Psoas muscle (tissue), 8 donors: ENCODE measurements around the gene RGS5. TPM values are rescaled to one million over a fixed set of nuclear protein-coding genes. Genes with fewer than 3 reads are reported as not detected.

Source experiments
- ATAC-seq, 4 donors: fragments of 200-7000 bp; cut with Tn5 transposase; one replicate each; pipeline ENCODE4 v1.9.1; 2020; ENCODE audit warnings: moderate library complexity in 3 of 4, mild to moderate bottlenecking in 2 of 4
- DNase-seq, 2 donors: peaks; one replicate each; pipeline ENCODE4 v3.0.0-alpha.2; 2020
- H3K27ac ChIP-seq: fragments of 200-600 bp; one replicate; pipeline ENCODE4 v1.8.0; 2022
- H3K27me3 ChIP-seq, 3 donors: fragments of 200-600 bp in 1 of 3; one replicate each; pipeline versions ENCODE4 v1.6.1 to v1.8.0; 2013 to 2022; ENCODE audit warnings: low read length in 2 of 3, mild to moderate bottlenecking in 2 of 3, moderate library complexity in 1 of 3; ENCODE audit not compliant: insufficient read depth in 3 of 3
- H3K36me3 ChIP-seq, 2 donors: fragments of 200-600 bp in 1 of 2; one replicate each; pipeline versions ENCODE4 v1.6.1 to v1.8.0; 2013 to 2022; ENCODE audit warnings: low read depth in 1 of 2, mild to moderate bottlenecking in 1 of 2, moderate library complexity in 1 of 2; ENCODE audit not compliant: insufficient read depth in 1 of 2
- H3K4me1 ChIP-seq: fragments of 200-600 bp; one replicate; pipeline ENCODE4 v1.8.0; 2022
- H3K4me3 ChIP-seq: fragments of 200-600 bp; one replicate; pipeline ENCODE4 v1.8.0; 2022; ENCODE audit warnings: mild to moderate bottlenecking
- H3K9me3 ChIP-seq: fragments of 200-600 bp; one replicate; pipeline ENCODE4 v1.8.0; 2022
- WGBS, 3 donors: extraction: QIAGEN DNeasy Blood & Tissue Kit; methylation state at CpG; one replicate each; pipeline versions ENCODE4 v1.1.6 to v1.1.7; 2013; 5-methylcytosine and 5-hydroxymethylcytosine counted together
- intact Hi-C, 2 donors: fragments of 100-400 bp; cut with DNase I; formaldehyde crosslinking; loops; one replicate each; pipeline versions ENCODE4 v1.11.0 to v1.14.2; 2022
- polyA plus RNA-seq, 3 donors: library from polyadenylated mRNA; stranded (reverse); fragments of 200-250 nt; gene quantifications; one replicate each; pipeline ENCODE4 v1.2.3, GENCODE V29; 2013
- total RNA-seq, 4 donors: library from RNA; stranded (reverse); fragmentation: NEBNext Ultra II Directional in 2 of 4; extraction: Animal tissue kit (Norgen Biotek cat#: 25700) in 2 of 4; gene quantifications; one replicate each; pipeline versions ENCODE4 v1.2.1 to v1.2.4, GENCODE V29; 2021 to 2023
- TF ChIP-seq, protein P1 (sequence below): fragments of 200-600 bp; IDR thresholded peaks from one replicate; pipeline ENCODE4 v1.8.0; 2022; ENCODE audit warnings: antibody characterized with exemption
- donor health status: healthy with polysubstance abuse.
- donor health status: DM: no; HTN: no; CAD: no; lungs with moderate emphysema.
- donor health status: Bipolar disorder and iron deficiency.
- donor health status: healthy.
- donor health status: DM: yes; HTN: yes; CAD: no.
- donor health status: DM: no; HTN: no; CAD: no.
- donor health status: DM: no; HTN: no; CAD: no.
- donor health status: DM: yes; HTN: yes; CAD: no.

The RGS5 gene
- total and polyA plus RNA-seq, 7 donors, result 31.0 to 313 (median 109) TPM

DNA sequence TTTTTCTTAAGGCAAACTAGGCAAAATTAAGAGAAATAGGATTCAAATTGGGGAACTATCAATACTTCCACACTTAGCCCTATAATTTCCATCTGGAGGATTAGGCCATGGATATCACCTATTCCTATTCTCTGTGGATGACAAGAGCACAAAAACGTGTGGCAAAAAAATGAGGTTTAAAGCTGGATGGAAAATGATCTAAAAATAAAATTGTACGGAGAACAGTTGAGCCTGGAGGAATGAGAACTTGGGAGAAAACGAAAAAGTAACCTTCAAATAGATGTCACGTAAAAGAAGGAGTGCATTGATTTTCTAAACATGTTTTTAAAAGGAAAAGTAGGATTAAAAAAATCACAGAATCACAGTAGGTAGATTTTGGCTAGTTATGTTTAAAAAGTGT lies 77.9 kb downstream of the RGS5 start:
- ATAC-seq (no peak), DNase-seq (no peak)
- no peaks in the 10 kb centered on the region for H3K27me3 ChIP-seq
- WGBS, 3 donors, result 52 to 63% (median 57%) methylated on average over 4 of the region's 4 CpGs
- no peaks in the 10 kb centered on the region for H3K36me3 ChIP-seq
- H3K27ac ChIP-seq, result no peak overlapping the region
- H3K4me3 ChIP-seq, result no peak overlapping the region
- TF ChIP-seq, protein P1, sequence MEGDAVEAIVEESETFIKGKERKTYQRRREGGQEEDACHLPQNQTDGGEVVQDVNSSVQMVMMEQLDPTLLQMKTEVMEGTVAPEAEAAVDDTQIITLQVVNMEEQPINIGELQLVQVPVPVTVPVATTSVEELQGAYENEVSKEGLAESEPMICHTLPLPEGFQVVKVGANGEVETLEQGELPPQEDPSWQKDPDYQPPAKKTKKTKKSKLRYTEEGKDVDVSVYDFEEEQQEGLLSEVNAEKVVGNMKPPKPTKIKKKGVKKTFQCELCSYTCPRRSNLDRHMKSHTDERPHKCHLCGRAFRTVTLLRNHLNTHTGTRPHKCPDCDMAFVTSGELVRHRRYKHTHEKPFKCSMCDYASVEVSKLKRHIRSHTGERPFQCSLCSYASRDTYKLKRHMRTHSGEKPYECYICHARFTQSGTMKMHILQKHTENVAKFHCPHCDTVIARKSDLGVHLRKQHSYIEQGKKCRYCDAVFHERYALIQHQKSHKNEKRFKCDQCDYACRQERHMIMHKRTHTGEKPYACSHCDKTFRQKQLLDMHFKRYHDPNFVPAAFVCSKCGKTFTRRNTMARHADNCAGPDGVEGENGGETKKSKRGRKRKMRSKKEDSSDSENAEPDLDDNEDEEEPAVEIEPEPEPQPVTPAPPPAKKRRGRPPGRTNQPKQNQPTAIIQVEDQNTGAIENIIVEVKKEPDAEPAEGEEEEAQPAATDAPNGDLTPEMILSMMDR, result no peak
- intact Hi-C loops, result no loop called here
- no peaks in the 10 kb centered on the region for H3K4me1 ChIP-seq
- H3K9me3 ChIP-seq, result no peaks in the 10 kb centered on the region

DNA sequence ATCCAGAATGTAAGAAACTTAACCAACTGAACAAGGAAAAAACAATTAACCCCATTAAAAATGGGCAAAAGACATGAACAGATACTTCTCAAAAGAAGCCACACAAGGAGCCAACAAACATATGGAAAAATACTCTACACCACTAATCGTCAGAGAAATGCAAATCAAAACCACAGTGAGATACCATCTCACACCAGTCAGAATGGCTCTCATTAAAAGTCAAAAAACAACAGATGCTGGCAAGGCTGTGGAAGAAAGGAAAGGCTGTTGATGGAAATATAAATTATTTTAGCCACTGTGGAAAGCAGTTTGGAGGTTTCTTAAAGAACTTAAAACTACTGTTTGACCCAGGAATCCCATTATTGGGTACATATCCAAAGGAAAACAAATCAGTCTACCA lies 82.3 kb downstream of the RGS5 start:
- Histone ChIP-seq H3K4me1 (no peaks in the 10 kb centered on the region), H3K27ac (no peak overlapping the region), H3K27me3 (no peaks in the 10 kb centered on the region), H3K36me3 (no peaks in the 10 kb centered on the region), H3K9me3 (no peaks in the 10 kb centered on the region), H3K4me3 (no peak overlapping the region)
- intact Hi-C loops, result no loop called here
- 41 to 57% (median 47%) methylated on average over 1 of the region's 1 CpG for WGBS, 3 donors
- no peak for DNase-seq
- TF ChIP-seq, protein P1, result no peak
- ATAC-seq, result no peak

DNA sequence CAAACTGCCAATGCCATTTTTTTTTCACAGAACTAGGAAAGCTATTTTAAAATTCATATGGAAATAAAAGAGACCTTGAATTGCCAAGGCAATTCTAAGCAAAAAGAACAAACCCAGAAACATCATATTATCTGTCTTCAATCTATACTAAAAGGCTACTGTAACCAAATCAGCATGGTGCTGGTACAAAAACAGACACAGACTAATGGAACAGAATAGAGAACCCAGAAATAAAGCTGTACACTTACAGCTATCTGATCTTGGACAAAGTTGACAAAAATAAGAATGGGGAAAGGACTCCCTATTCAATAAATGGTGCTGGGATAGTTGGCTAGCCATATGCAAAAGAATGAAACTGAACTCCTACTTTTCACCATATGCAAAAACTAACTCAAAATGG lies 83.0 kb downstream of the RGS5 start:
- Histone ChIP-seq H3K9me3 (no peaks in the 10 kb centered on the region), H3K27ac (no peak overlapping the region), H3K36me3 (no peaks in the 10 kb centered on the region), H3K4me1 (no peaks in the 10 kb centered on the region), H3K27me3 (no peaks in the 10 kb centered on the region), H3K4me3 (no peak overlapping the region)
- intact Hi-C loops, result no loop called here
- DNase-seq (no peak), ATAC-seq (no peak)
- TF ChIP-seq, protein P1, result no peak

DNA sequence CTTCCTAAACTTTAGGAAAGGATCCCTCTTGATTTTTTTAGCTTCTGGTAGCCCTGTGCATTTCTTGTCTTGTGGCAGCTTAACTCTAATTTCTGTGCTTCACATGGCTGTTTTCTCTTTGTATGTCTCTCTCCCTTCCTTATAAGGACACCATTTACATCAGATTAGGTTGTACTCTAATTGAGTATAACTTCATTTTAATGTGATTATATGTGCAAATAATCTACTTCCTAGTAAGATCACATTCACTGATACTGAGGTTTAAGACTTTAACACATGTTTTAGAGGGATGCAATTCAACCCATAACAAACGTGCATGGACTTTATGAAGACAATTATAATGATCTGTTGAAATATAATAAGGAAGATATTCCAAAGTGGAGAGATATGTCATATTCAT lies 86.8 kb downstream of the RGS5 start:
- TF ChIP-seq, protein P1, result no peak
- H3K36me3 ChIP-seq, result no peaks in the 10 kb centered on the region
- intact Hi-C loops, result no loop called here
- WGBS, 3 donors, result 53 to 70% (median 61%) methylated on average over 1 of the region's 1 CpG
- no peak overlapping the region for H3K4me3 ChIP-seq
- no peaks in the 10 kb centered on the region for H3K9me3 ChIP-seq
- H3K27ac ChIP-seq, result no peak overlapping the region
- no peaks in the 10 kb centered on the region for H3K27me3 ChIP-seq
- ATAC-seq (no peak), DNase-seq (no peak)
- no peaks in the 10 kb centered on the region for H3K4me1 ChIP-seq

DNA sequence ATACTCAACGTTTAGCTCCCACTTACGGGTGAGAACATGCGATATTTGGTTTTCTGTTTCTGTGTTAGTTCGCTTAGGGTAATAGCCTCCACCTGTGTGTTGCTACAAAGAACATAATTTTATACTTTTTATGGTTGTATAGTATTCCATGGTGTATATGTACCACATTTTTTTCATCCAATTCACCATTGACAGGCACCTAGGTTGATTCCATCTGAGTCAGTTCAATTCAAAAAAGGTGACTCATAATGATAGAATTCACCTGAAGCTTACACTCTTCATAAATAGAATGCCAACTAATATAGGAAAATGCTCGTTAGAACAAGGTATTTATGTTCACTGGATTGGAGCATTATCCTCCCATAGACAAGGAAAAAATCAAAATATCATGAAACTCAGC lies 95.1 kb downstream of the RGS5 start:
- Histone ChIP-seq H3K9me3 (no peaks in the 10 kb centered on the region), H3K27ac (no peak overlapping the region), H3K4me3 (no peak overlapping the region), H3K27me3 (peaks cover 0 to 4% (median 0%) of the 10 kb centered on the region in 3 donors), H3K36me3 (no peaks in the 10 kb centered on the region), H3K4me1 (no peaks in the 10 kb centered on the region)
- TF ChIP-seq, protein P1, result no peak
- DNase-seq (no peak), ATAC-seq (no peak)
- 88 to 92% (median 92%) methylated on average over 5 of the region's 5 CpGs for WGBS, 3 donors
- intact Hi-C loops, result no loop called here
